GM20000 (cell line): ENCODE data around the gene CELF1.

Experiments used
- DNase-seq: peaks from one replicate; pipeline ENCODE4 v3.0.0; 2012; ENCODE audit warnings: low spot score
- CTCF ChIP-seq: IDR thresholded peaks from 2 replicates; pipeline ENCODE4 v1.5.1; 2012; ENCODE audit warnings: mild to moderate bottlenecking, control low read depth; ENCODE audit errors: extremely low read depth, missing control alignments

The CELF1 gene

GRCh38 chr11:47500121-47500520 is 52.8 kb downstream of the CELF1 start:
- TF ChIP-seq CTCF: no peak
- no peak for DNase-seq

GRCh38 chr11:47499614-47500013 is 53.3 kb downstream of the CELF1 start:
- DNase-seq: no peak
- no peak for TF ChIP-seq CTCF

- no peak for TF ChIP-seq CTCF
- DNase-seq: no peak
Measured at GRCh38 chr11:47499161-47499560, 53.8 kb downstream of the CELF1 start.

GRCh38 chr11:47498584-47499152 is 54.3 kb downstream of the CELF1 start:
- no peak for DNase-seq
- no peak for TF ChIP-seq CTCF

- TF ChIP-seq CTCF: no peak
- DNase-seq: no peak
Measured at GRCh38 chr11:47498149-47498548, 54.8 kb downstream of the CELF1 start.

- no peak for TF ChIP-seq CTCF
- DNase-seq: no peak
Measured at GRCh38 chr11:47496808-47497207, 56.1 kb downstream of the CELF1 start.

GRCh38 chr11:47495856-47496217 is 57.1 kb downstream of the CELF1 start:
- TF ChIP-seq CTCF: no peak
- no peak for DNase-seq
